ENCODE measurements around the gene GPHA2. TPM values are rescaled to one million over a fixed set of nuclear protein-coding genes. Genes with fewer than 3 reads are reported as not detected.

The GPHA2 gene
- total RNA-seq, 1 donor from 2014 or later = not detected

DNA sequence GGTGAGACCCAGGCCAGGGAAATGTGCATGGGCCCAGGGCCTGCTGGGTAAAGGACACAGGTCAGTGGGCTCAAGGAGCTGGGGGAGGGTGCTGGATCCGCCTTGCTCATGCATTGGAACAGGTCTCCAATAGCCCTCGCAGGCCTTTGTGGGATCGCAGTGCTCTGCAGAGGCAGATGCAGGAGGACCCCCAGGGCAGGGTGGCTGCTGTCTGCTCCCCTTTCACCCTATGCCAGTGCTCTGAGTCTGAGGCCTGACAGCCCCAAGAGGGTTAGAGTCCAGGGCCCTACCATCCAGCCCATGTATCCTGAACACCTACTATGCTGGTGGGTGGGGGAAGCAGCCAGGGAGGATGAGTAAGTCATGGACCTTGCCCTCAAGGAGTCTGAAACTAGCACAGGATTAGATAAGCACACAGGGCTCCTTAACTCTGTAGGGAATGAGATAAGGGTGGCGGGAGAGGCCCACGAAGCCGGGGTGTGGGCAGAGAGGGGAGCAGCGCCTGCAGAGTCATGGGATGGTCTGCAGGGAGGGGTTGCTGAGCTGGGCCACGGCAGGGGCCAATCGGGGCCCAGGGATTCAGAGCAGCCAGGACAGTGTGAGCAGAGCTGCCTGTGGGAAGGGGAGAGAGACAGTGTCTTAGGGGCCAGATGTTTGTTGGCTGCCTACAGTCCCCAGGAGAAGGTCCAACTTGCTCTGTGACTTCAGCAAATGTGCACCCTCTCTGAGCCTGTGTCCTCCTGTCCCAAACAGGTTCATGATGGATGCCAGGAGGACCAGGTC, 46.8 kb downstream of the GPHA2 start:
- TF ChIP-seq CTCF (IDR thresholded peaks at IDR 0.05; ENCODE audit: insufficient read depth, low read depth, low read length) (no peak), EZH2 (IDR thresholded peaks at IDR 0.05; ENCODE audit: insufficient read depth, low read length) (no peak)

GRCh38 chr11:64888406-64888728, 47.3 kb downstream of the GPHA2 start:
- no peak for TF ChIP-seq CTCF (IDR thresholded peaks at IDR 0.05; ENCODE audit: insufficient read depth, low read depth, low read length)
- TF ChIP-seq EZH2 (IDR thresholded peaks at IDR 0.05; ENCODE audit: insufficient read depth, low read length) = no peak
- Mint-ChIP-seq H3K27me3 (ENCODE audit: low read depth, unreplicated experiment) (peaks cover 7% of the 10 kb centered on the region), H3K9me3 (ENCODE audit: unreplicated experiment) (no peaks in the 10 kb centered on the region), H3K27ac (ENCODE audit: unreplicated experiment) (no peak overlapping the region), H3K36me3 (ENCODE audit: low read depth, unreplicated experiment) (peaks cover 2% of the 10 kb centered on the region), H3K4me1 (ENCODE audit: low read depth, unreplicated experiment) (peaks cover 14% of the 10 kb centered on the region), H3K4me3 (ENCODE audit: unreplicated experiment) (peak overlapping the region; percentile 79)
- Histone ChIP-seq H4K20me1 (ENCODE audit: insufficient read depth, low read length) (no peaks in the 10 kb centered on the region), H2AFZ (ENCODE audit: low read depth, low read length) (peak overlapping the region; percentile 99), H3K27ac (ENCODE audit: low read depth, low read length) (no peak overlapping the region), H3K9me3 (ENCODE audit: insufficient read depth, low read depth, low read length) (no peaks in the 10 kb centered on the region), H3K36me3 (ENCODE audit: insufficient read depth, low read length) (no peaks in the 10 kb centered on the region), H3K4me3 (ENCODE audit: insufficient read depth, low read depth, low read length) (peak overlapping the region; percentile 38), H3K9ac (ENCODE audit: low read length) (peak overlapping the region; percentile 52), H3K4me2 (ENCODE audit: low read length) (peak overlapping the region; percentile 85), H3K4me1 (ENCODE audit: insufficient read depth, low read length) (peaks cover 8% of the 10 kb centered on the region), H3K79me2 (ENCODE audit: insufficient read depth, low read length) (no peaks in the 10 kb centered on the region), H3K27me3 (ENCODE audit: insufficient read depth, low read length) (no peaks in the 10 kb centered on the region)
- FAIRE-seq (no peak), DNase-seq (ENCODE audit: low read depth) (no peak)

More for the DNA sequence above, 46.8 kb downstream of the GPHA2 start:
- Mint-ChIP-seq H3K9me3 (ENCODE audit: unreplicated experiment) (no peaks in the 10 kb centered on the region), H3K4me3 (ENCODE audit: unreplicated experiment) (no peak overlapping the region), H3K4me1 (ENCODE audit: low read depth, unreplicated experiment) (peaks cover 14% of the 10 kb centered on the region), H3K27me3 (ENCODE audit: low read depth, unreplicated experiment) (peaks cover 6% of the 10 kb centered on the region), H3K36me3 (ENCODE audit: low read depth, unreplicated experiment) (peaks cover 2% of the 10 kb centered on the region), H3K27ac (ENCODE audit: unreplicated experiment) (no peak overlapping the region)
- Histone ChIP-seq H3K27me3 (ENCODE audit: insufficient read depth, low read length) (no peaks in the 10 kb centered on the region), H3K9me3 (ENCODE audit: insufficient read depth, low read depth, low read length) (no peaks in the 10 kb centered on the region), H4K20me1 (ENCODE audit: insufficient read depth, low read length) (no peaks in the 10 kb centered on the region), H3K36me3 (ENCODE audit: insufficient read depth, low read length) (no peaks in the 10 kb centered on the region), H3K4me2 (ENCODE audit: low read length) (no peak overlapping the region), H3K9ac (ENCODE audit: low read length) (no peak overlapping the region), H3K79me2 (ENCODE audit: insufficient read depth, low read length) (no peaks in the 10 kb centered on the region), H3K27ac (ENCODE audit: low read depth, low read length) (no peak overlapping the region), H3K4me1 (ENCODE audit: insufficient read depth, low read length) (peaks cover 8% of the 10 kb centered on the region), H2AFZ (ENCODE audit: low read depth, low read length) (peak overlapping the region; percentile 26), H3K4me3 (ENCODE audit: insufficient read depth, low read depth, low read length) (no peak overlapping the region)
- FAIRE-seq (no peak), DNase-seq (ENCODE audit: low read depth) (no peak)
